ENCODE results near the gene PLCL1.

PLCL1 gene

GRCh38 chr2:197929886-197930227 is 125.5 kb downstream of the PLCL1 start:
- no peak overlapping the region for H3K27ac ChIP-seq
- H3K9ac ChIP-seq: no peak overlapping the region
- TF ChIP-seq CTCF (conservative IDR thresholded peaks at IDR 0.05; ENCODE audit: low read depth, low read length): no peak

GRCh38 chr2:197930570-197931278 is 126.3 kb downstream of the PLCL1 start:
- Histone ChIP-seq H2AFZ (ENCODE audit: low read depth) (no peak overlapping the region), H3K4me2 (no peak overlapping the region), H3K27me3 (ENCODE audit: insufficient read depth, low read depth) (no peaks in the 10 kb centered on the region), H3K9ac (no peak overlapping the region), H3K4me3 (IDR thresholded peaks at IDR 0.05; ENCODE audit: insufficient read depth, low read depth, low read length) (no peak overlapping the region), H3K36me3 (ENCODE audit: insufficient read depth) (no peaks in the 10 kb centered on the region), H3K27ac (no peak overlapping the region), H3K4me1 (ENCODE audit: low read depth, poor library complexity, severe bottlenecking) (peaks cover 34% of the 10 kb centered on the region), H3K79me2 (ENCODE audit: insufficient read depth, low read depth) (no peaks in the 10 kb centered on the region), H4K20me1 (ENCODE audit: insufficient read depth) (no peaks in the 10 kb centered on the region)
- TF ChIP-seq CTCF (conservative IDR thresholded peaks at IDR 0.05; ENCODE audit: low read depth, low read length): no peak

More at GRCh38 chr2:197929886-197930227, 125.5 kb downstream of the PLCL1 start:
- peaks cover 43% of the 10 kb centered on the region for H3K4me1 ChIP-seq (ENCODE audit: low read depth, poor library complexity, severe bottlenecking)
- H3K4me2 ChIP-seq: no peak overlapping the region
- H3K79me2 ChIP-seq (ENCODE audit: insufficient read depth, low read depth): no peaks in the 10 kb centered on the region
- no peaks in the 10 kb centered on the region for H4K20me1 ChIP-seq (ENCODE audit: insufficient read depth)
- H3K4me3 ChIP-seq (IDR thresholded peaks at IDR 0.05; ENCODE audit: insufficient read depth, low read depth, low read length): no peak overlapping the region
- no peaks in the 10 kb centered on the region for H3K36me3 ChIP-seq (ENCODE audit: insufficient read depth)
- H2AFZ ChIP-seq (ENCODE audit: low read depth): no peak overlapping the region
- H3K27me3 ChIP-seq (ENCODE audit: insufficient read depth, low read depth): no peaks in the 10 kb centered on the region

GRCh38 chr2:197931661-197932312 is 127.4 kb downstream of the PLCL1 start:
- Histone ChIP-seq H3K27ac (no peak overlapping the region), H3K9ac (no peak overlapping the region), H3K4me1 (ENCODE audit: low read depth, poor library complexity, severe bottlenecking) (peaks cover 23% of the 10 kb centered on the region)

GRCh38 chr2:197932374-197932773 is 128.0 kb downstream of the PLCL1 start:
- no peaks in the 10 kb centered on the region for H3K79me2 ChIP-seq (ENCODE audit: insufficient read depth, low read depth)
- no peak overlapping the region for H3K9ac ChIP-seq
- no peak overlapping the region; the same call in 1 of the 2 replicates for H3K4me2 ChIP-seq
- H4K20me1 ChIP-seq (ENCODE audit: insufficient read depth): no peaks in the 10 kb centered on the region
- H3K4me1 ChIP-seq (ENCODE audit: low read depth, poor library complexity, severe bottlenecking): peaks cover 18% of the 10 kb centered on the region
- no peak overlapping the region for H3K27ac ChIP-seq
- TF ChIP-seq CTCF (conservative IDR thresholded peaks at IDR 0.05; ENCODE audit: low read depth, low read length): no peak
- H3K4me3 ChIP-seq (IDR thresholded peaks at IDR 0.05; ENCODE audit: insufficient read depth, low read depth, low read length): no peak overlapping the region
- no peaks in the 10 kb centered on the region for H3K27me3 ChIP-seq (ENCODE audit: insufficient read depth, low read depth)
- no peak overlapping the region for H2AFZ ChIP-seq (ENCODE audit: low read depth)
- H3K36me3 ChIP-seq (ENCODE audit: insufficient read depth): no peaks in the 10 kb centered on the region

More at GRCh38 chr2:197931661-197932312, 127.4 kb downstream of the PLCL1 start:
- no peak overlapping the region for H3K4me3 ChIP-seq (IDR thresholded peaks at IDR 0.05; ENCODE audit: insufficient read depth, low read depth, low read length)
- TF ChIP-seq CTCF (conservative IDR thresholded peaks at IDR 0.05; ENCODE audit: low read depth, low read length): no peak
- no peak overlapping the region; the same call in 1 of the 2 replicates for H3K4me2 ChIP-seq
- H3K79me2 ChIP-seq (ENCODE audit: insufficient read depth, low read depth): no peaks in the 10 kb centered on the region
- H3K27me3 ChIP-seq (ENCODE audit: insufficient read depth, low read depth): no peaks in the 10 kb centered on the region
- H2AFZ ChIP-seq (ENCODE audit: low read depth): no peak overlapping the region
- no peaks in the 10 kb centered on the region for H4K20me1 ChIP-seq (ENCODE audit: insufficient read depth)
- H3K36me3 ChIP-seq (ENCODE audit: insufficient read depth): no peaks in the 10 kb centered on the region

Data from KMS-11 (cell line).